ENCODE measurements around the gene FFAR3. TPM values are rescaled to one million over a fixed set of nuclear protein-coding genes. Genes with fewer than 3 reads are reported as not detected.

FFAR3 gene
- total RNA-seq, 4 donors from 2014 or later: 0.95 to 5.5 (median 2.2) TPM

DNA sequence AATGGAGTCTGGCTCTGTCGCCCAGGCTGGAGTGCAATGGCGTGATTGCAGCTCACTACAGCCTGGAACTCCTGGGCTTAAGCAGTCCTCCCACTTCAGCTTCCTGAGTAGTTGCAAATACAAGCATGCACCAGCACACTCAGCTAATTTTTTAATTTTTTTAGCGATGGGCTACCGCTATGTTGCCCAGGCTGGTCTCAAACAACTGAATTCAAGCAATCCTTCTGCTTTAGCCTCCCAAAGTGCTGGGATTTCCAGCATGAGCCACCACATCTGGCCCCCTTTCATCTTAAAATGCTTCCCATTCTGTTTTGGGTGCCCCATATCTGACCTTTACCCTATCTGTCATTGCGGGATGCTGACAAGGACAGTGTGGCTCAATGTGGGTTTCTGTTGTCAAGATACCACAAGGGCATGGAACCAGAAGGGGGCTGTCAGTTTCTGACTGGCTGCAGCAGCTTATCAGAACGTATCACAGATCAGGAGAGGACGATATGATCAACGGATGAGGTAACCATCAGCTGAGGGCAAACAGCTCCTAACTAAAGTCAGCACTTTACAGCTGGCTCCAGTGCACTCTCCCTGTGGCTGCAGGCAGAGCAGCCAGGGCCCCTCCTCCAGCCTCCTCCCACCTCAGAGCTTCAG is 45.0 kb downstream of the FFAR3 start:
- DNase-seq (ENCODE audit: low spot score) (no peak), ATAC-seq (ENCODE audit: low FRiP score) (no peak)
- TF ChIP-seq, protein P1, sequence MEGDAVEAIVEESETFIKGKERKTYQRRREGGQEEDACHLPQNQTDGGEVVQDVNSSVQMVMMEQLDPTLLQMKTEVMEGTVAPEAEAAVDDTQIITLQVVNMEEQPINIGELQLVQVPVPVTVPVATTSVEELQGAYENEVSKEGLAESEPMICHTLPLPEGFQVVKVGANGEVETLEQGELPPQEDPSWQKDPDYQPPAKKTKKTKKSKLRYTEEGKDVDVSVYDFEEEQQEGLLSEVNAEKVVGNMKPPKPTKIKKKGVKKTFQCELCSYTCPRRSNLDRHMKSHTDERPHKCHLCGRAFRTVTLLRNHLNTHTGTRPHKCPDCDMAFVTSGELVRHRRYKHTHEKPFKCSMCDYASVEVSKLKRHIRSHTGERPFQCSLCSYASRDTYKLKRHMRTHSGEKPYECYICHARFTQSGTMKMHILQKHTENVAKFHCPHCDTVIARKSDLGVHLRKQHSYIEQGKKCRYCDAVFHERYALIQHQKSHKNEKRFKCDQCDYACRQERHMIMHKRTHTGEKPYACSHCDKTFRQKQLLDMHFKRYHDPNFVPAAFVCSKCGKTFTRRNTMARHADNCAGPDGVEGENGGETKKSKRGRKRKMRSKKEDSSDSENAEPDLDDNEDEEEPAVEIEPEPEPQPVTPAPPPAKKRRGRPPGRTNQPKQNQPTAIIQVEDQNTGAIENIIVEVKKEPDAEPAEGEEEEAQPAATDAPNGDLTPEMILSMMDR (IDR thresholded peaks at IDR 0.05): no peak

DNA sequence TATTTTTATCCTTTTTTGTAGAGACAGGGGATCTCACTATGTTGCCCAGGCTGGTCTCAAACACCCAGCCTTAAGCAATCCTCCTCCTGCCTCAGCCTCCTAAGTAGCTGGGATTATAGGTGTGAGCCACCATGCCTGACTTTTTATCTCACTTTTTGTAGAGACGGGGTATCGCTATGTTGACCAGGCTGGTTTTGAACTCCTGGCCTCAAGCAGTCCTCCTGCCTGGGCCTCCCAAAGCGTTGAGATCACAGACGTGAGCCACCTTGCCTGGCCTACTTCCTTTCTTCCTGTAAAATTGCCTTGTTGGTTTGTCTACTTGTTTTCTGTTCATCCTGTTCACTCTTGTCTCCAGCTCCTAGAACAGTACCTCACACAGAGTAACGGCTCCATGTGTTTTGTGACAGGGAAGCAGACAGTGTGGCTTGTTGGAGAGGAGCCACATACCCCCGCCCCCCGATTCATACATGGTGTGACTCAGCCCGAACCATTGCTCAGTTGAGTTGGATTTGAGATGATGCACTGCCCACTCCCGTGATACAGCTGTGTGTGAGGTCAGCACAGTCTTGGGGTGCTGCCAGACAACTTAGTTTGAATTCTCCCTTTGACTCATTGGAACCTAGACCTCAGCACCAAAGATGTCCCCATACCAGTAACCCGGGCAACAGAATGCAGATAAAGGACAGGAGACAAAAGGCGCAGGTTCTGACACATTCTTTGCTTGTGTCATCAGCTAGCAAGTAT is 46.8 kb downstream of the FFAR3 start:
- ATAC-seq (ENCODE audit: low FRiP score): peak; percentile 71
- TF ChIP-seq, protein P1 (IDR thresholded peaks at IDR 0.05): no peak
- peak; percentile 44 for DNase-seq (ENCODE audit: low spot score)

DNA sequence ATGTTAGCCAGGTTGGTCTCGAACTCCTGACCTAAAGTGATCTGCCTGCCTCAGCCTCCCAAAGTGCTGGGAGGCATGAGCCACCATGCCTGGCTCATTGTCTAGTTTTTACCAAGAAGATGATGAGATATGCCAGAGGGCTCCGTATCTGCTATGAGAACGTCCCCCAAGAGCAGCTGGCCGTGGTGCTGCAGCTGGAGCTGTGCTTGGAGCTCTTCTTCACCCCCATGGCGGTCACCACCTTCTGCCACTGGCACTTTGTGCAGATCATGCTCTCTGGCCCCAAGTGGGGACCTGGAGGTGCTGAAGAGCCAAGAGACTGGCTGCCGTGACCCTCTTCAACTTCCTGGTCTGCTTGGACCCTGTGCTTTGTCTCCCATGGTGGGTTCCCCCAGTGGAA is 49.4 kb downstream of the FFAR3 start:
- DNase-seq (ENCODE audit: low spot score) (no peak), ATAC-seq (ENCODE audit: low FRiP score) (no peak)
- TF ChIP-seq, protein P1 (IDR thresholded peaks at IDR 0.05): no peak

DNA sequence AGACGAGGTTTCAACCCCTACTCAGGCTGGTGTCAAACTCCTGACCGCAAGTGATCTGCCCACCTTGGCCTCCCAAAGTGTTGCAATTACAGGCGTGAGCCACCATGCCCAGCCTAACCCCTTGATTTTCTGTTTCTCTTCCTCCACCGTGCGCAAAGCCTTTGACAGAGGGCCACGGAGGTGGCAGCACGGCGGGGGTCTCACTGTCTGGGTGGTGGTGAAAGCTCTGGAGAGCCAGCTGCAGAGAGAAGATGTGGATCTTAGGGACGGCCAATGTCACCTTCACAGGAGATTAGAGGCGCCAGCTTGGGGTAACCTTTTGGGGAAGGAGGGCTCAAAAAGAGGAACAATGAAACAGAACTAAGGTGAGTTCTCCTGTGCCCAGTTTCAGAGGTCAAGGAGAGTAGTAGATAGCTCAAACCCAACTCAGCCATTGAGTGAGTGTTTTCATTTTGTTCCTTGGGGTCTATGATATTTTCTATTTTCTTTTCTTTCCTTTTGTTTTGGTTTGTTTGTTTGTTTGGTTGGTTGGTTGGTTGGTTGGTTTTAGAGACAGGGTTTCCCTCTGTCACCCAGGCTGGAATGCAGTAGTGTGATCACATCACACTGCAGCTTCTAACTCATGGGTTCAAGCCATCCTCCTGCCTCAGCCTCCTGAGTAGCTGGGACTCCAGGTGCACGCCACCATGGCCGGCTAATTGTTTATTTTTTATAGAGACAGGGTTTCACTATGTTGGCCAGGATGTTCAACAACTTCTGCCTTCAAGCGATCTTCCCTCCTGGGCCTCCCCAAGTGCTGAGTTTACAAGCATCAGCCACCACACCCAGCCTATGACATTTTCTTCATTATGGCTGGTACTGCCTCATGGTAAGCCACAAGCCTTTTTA is 50.3 kb downstream of the FFAR3 start:
- DNase-seq (ENCODE audit: low spot score) (no peak), ATAC-seq (ENCODE audit: low FRiP score) (no peak)
- TF ChIP-seq, protein P1 (IDR thresholded peaks at IDR 0.05): no peak

DNA sequence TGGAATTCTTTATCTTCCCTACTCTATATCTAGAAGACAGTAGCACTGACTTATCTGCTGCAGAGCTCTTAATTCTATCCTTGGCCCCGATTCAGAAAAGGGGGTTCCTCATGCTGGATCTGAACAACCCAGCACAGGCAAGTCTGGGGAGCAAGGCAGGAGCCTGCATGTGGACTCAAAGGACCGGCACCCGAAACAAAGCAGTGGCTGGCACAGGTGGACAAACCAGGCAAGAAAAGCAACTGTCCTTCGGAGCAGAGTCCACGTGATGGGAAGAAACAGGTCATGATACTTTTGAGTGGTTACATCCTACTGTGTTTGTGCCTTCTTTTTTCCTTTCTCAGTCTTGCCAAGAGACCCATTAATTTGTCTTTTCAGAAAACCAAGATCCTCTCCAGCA is 50.9 kb downstream of the FFAR3 start:
- TF ChIP-seq, protein P1 (IDR thresholded peaks at IDR 0.05): no peak
- DNase-seq (ENCODE audit: low spot score) (no peak), ATAC-seq (ENCODE audit: low FRiP score) (no peak)

Other genes starting within 250 kb of the FFAR3 start
- 1 to 10 TPM in 1 of 4 donors, under 1 TPM in 1, not detected in 2; 0.38 to 2.6 TPM for gene FXYD3, start 242.6 kb upstream of the FFAR3 start, total RNA-seq
- gene LGI4, start 223.4 kb upstream of the FFAR3 start, total RNA-seq: 10 to 100 TPM in 1 of 4 donors, 1 to 10 TPM in 3; 6.2 to 31.1 (median 8.3) TPM
- gene FXYD1, start 219.6 kb upstream of the FFAR3 start, total RNA-seq: 10 to 100 TPM; 20.5 to 32.2 (median 25.7) TPM
- not detected for gene FXYD7, start 215.2 kb upstream of the FFAR3 start, total RNA-seq
- 100 to 1,000 TPM in 1 of 4 donors, 10 to 100 TPM in 3; 68.9 to 129 (median 88.8) TPM for gene FXYD5, start 203.7 kb upstream of the FFAR3 start, total RNA-seq
- not detected for gene FAM187B, start 129.7 kb upstream of the FFAR3 start, total RNA-seq
- 10 to 100 TPM; 10.4 to 30.9 (median 17.9) TPM for gene LSR, start 109.5 kb upstream of the FFAR3 start, total RNA-seq
- 100 to 1,000 TPM in 2 of 4 donors, 10 to 100 TPM in 2; 67.0 to 106 (median 92.0) TPM for gene USF2, start 89.5 kb upstream of the FFAR3 start, total RNA-seq
- 1 to 10 TPM in 1 of 4 donors, not detected in 3; 1.3 TPM for gene HAMP, start 75.9 kb upstream of the FFAR3 start, total RNA-seq
- not detected for gene MAG, start 66.3 kb upstream of the FFAR3 start, total RNA-seq
- gene CD22, start 29.3 kb upstream of the FFAR3 start, total RNA-seq: 1 to 10 TPM; 1.3 to 5.8 (median 2.7) TPM
- not detected for gene FFAR1, start 10.6 kb upstream of the FFAR3 start, total RNA-seq
- under 1 TPM in 2 of 4 donors, not detected in 2; 0.37 to 0.79 TPM for gene GPR42, start 12.6 kb downstream of the FFAR3 start, total RNA-seq
- 1 to 10 TPM in 1 of 4 donors, under 1 TPM in 3; 0.46 to 4.4 (median 0.80) TPM for gene FFAR2, start 89.8 kb downstream of the FFAR3 start, total RNA-seq
- gene KRTDAP, start 132.0 kb downstream of the FFAR3 start, total RNA-seq: not detected
- 10 to 100 TPM in 3 of 4 donors, 1 to 10 TPM in 1; 2.8 to 48.9 (median 33.8) TPM for gene DMKN, start 155.2 kb downstream of the FFAR3 start, total RNA-seq
- gene SBSN, start 169.9 kb downstream of the FFAR3 start, total RNA-seq: under 1 TPM in 1 of 4 donors, not detected in 3; 0.93 TPM
- gene GAPDHS, start 175.0 kb downstream of the FFAR3 start, total RNA-seq: not detected
- 100 to 1,000 TPM in 1 of 4 donors, 10 to 100 TPM in 3; 67.1 to 114 (median 74.5) TPM for gene TMEM147, start 187.2 kb downstream of the FFAR3 start, total RNA-seq
- not detected for gene ATP4A, start 205.2 kb downstream of the FFAR3 start, total RNA-seq
- gene PMIS2, start 227.7 kb downstream of the FFAR3 start, total RNA-seq: not detected

All from omental fat pad (tissue), 4 donors.